H1 (cell line): ENCODE data around the gene TNFRSF11A. TPM values are rescaled to one million over a fixed set of nuclear protein-coding genes. Genes with fewer than 3 reads are reported as not detected.

Source experiments
- CHD7 ChIP-seq: fragments of 300-600 bp; sonication (generic); IDR thresholded peaks from 2 replicates; pipeline ENCODE4 v1.7.1; 2012; ENCODE audit warnings: low read length, moderate library complexity, mild to moderate bottlenecking, inconsistent platforms; ENCODE audit not compliant: insufficient replicate concordance
- MAX ChIP-seq: IDR thresholded peaks from 2 replicates; pipeline ENCODE4 v1.6.1; 2012; ENCODE audit warnings: inconsistent platforms
- POU5F1 ChIP-seq: IDR thresholded peaks from 2 replicates; pipeline ENCODE4 v1.6.1; 2011; ENCODE audit warnings: low read depth, mild to moderate bottlenecking, low read length, moderate library complexity
- TAF7 ChIP-seq: optimal IDR thresholded peaks from 2 replicates; pipeline ENCODE3; 2011; ENCODE audit warnings: low read depth, mild to moderate bottlenecking, inconsistent platforms, low read length, moderate library complexity, borderline replicate concordance
- YY1 ChIP-seq: IDR thresholded peaks from 2 replicates; pipeline ENCODE4 v1.6.1; 2011; ENCODE audit warnings: low read depth, mild to moderate bottlenecking, low read length
- polyA plus RNA-seq, 7 experiments: library from polyadenylated mRNA; depleted of rRNA in 3 of 7; stranded (reverse) in 5 of 7; unstranded in 2 of 7; fragments of >200 nt in 5 of 7; fragments of 200-250 nt in 2 of 7; gene quantifications; 1 replicate in 5 of 7; 2 replicates in 1 of 7; 4 replicates in 1 of 7; pipeline versions ENCODE4 v1.2.1 to v1.2.3, GENCODE V29; 2011 to 2013; ENCODE audit warnings: missing spikeins in 2 of 7, mixed read lengths in 2 of 7
- total RNA-seq: library from RNA; stranded (reverse); fragmentation: NEBNext Ultra II Directional; extraction: Animal tissue kit (Norgen Biotek cat#: 25700); gene quantifications from 2 replicates; pipeline ENCODE4 v1.2.1, GENCODE V29; 2021

Gene TNFRSF11A
- total and polyA plus RNA-seq, 2 of the 8 experiments (the other 6 are each of a cell fraction or from before 2014, with no cell fraction given) = 8.7 to 10.6 TPM

GRCh38 chr18:62412231-62412979, 87.3 kb downstream of the TNFRSF11A start (continued):
- TF ChIP-seq CHD7 (no peak), MAX (no peak), YY1 (no peak), POU5F1 (no peak), TAF7 (no peak)
